GM19023 (cell line): ENCODE data around the gene EFNA4.
"Not testable (repeated sequence)": the region's sequence is repeated elsewhere in the genome, so short reads cannot be mapped to it uniquely, and the experiment has no call there.

Experiments
- ATAC-seq: cut with Tn5 transposase; IDR thresholded peaks from one replicate; pipeline ENCODE4 v1.9.1; 2021; ENCODE audit warnings: mild to moderate bottlenecking, moderate library complexity; ENCODE audit not compliant: unreplicated experiment

The EFNA4 gene

GRCh38 chr1:155116113-155116764, 52.7 kb downstream of the EFNA4 start:
- ATAC-seq: no peak

- no peak for ATAC-seq
These were observed 54.1 kb downstream of the EFNA4 start for GRCh38 chr1:155117610-155118009.

- not testable (repeated sequence) for ATAC-seq
These were observed 54.5 kb downstream of the EFNA4 start for GRCh38 chr1:155118090-155118489.
